Keratinocyte (primary cell): ENCODE measurements around the gene LAMA2. TPM values are rescaled to one million over a fixed set of nuclear protein-coding genes. Genes with fewer than 3 reads are reported as not detected.

Experiments
- DNase-seq: peaks from one replicate; pipeline ENCODE4 v3.0.0-alpha.2; 2011; ENCODE audit warnings: low read depth, missing footprints, low spot score
- FAIRE-seq: peaks from 2 replicates; lab custom pipeline; 2011; peaks lifted over from hg19 to GRCh38; lab: Jason Lieb, UNC
- H2AFZ ChIP-seq: 2 replicates; pipeline ENCODE4 v1.6.0; 2012; ENCODE audit warnings: low read length, control low read depth, inconsistent platforms; ENCODE audit not compliant: control insufficient read depth
- H3K27ac ChIP-seq: 2 replicates; pipeline ENCODE4 v1.5.1; 2011; ENCODE audit warnings: low read length; ENCODE audit not compliant: control insufficient read depth, insufficient read depth
- H3K27me3 ChIP-seq: 3 replicates; pipeline ENCODE4 v1.6.0; 2011; ENCODE audit warnings: low read length; ENCODE audit not compliant: control insufficient read depth, insufficient read depth; ENCODE audit errors: extremely low read depth
- H3K36me3 ChIP-seq, 2 experiments: 2 replicates in 1 of 2; 3 replicates in 1 of 2; pipeline ENCODE4 v1.5.1; 2011; ENCODE audit warnings: low read length in 2 of 2, mild to moderate bottlenecking in 1 of 2; ENCODE audit not compliant: control insufficient read depth in 2 of 2, insufficient read depth in 2 of 2; ENCODE audit errors: extremely low read depth in 1 of 2
- H3K4me1 ChIP-seq: 3 replicates; pipeline ENCODE4 v1.5.1; 2011; ENCODE audit warnings: low read length; ENCODE audit not compliant: control insufficient read depth, insufficient read depth; ENCODE audit errors: extremely low read depth
- H3K4me2 ChIP-seq: 3 replicates; pipeline ENCODE4 v1.6.0; 2011; ENCODE audit warnings: low read depth, low read length; ENCODE audit not compliant: control insufficient read depth, insufficient read depth; ENCODE audit errors: extremely low read depth
- H3K4me3 ChIP-seq, 3 experiments: fragments of 200-600 bp in 1 of 3; sonication (generic) in 1 of 3; 2 replicates in 2 of 3; 3 replicates in 1 of 3; pipeline ENCODE4 v1.5.1; 2011 to 2016; ENCODE audit warnings: low read length in 3 of 3, mild to moderate bottlenecking in 3 of 3, control low read depth in 2 of 3, inconsistent platforms in 1 of 3, low read depth in 1 of 3, mixed read lengths in 1 of 3, mixed run types in 1 of 3, moderate library complexity in 1 of 3; ENCODE audit not compliant: control insufficient read depth in 2 of 3, insufficient read depth in 2 of 3; ENCODE audit errors: extremely low read depth in 1 of 3
- H3K79me2 ChIP-seq: 2 replicates; pipeline ENCODE4 v1.6.0; 2012; ENCODE audit warnings: low read length; ENCODE audit not compliant: control insufficient read depth, insufficient read depth
- H3K9ac ChIP-seq: 3 replicates; pipeline ENCODE4 v1.6.0; 2011; ENCODE audit warnings: low read length; ENCODE audit not compliant: control insufficient read depth, insufficient read depth; ENCODE audit errors: extremely low read depth
- H3K9me1 ChIP-seq: 3 replicates; pipeline ENCODE4 v1.6.0; 2011; ENCODE audit warnings: low read length; ENCODE audit not compliant: control insufficient read depth, insufficient read depth; ENCODE audit errors: extremely low read depth
- H3K9me3 ChIP-seq: 2 replicates; pipeline ENCODE4 v1.5.1; 2012; ENCODE audit warnings: low read depth, low read length; ENCODE audit not compliant: control insufficient read depth
- H4K20me1 ChIP-seq: 3 replicates; pipeline ENCODE4 v1.6.0; 2011; ENCODE audit warnings: low read length; ENCODE audit not compliant: control insufficient read depth, insufficient read depth; ENCODE audit errors: extremely low read depth
- EZH2 ChIP-seq: IDR thresholded peaks from one replicate; pipeline ENCODE4 v1.6.1; 2012; ENCODE audit warnings: inconsistent platforms, mild to moderate bottlenecking, low read length, moderate library complexity
- dilution Hi-C: fragments of 300-500 bp; cut with MboI; formaldehyde crosslinking; loops from one replicate; pipeline ENCODE4 v1.7.0; 2020; ENCODE audit warnings: low sequenced_read_pairs; ENCODE audit not compliant: extremely low pct_ligation_motif_present
- polyA plus RNA-seq, 5 experiments: library from polyadenylated mRNA; depleted of rRNA in 3 of 5; stranded (reverse) in 3 of 5; stranded (forward) in 1 of 5; unstranded in 1 of 5; fragments of >200 nt; gene quantifications; 1 replicate in 1 of 5; 2 replicates in 3 of 5; 3 replicates in 1 of 5; pipeline versions ENCODE4 v1.2.1 to v1.2.3, GENCODE V29; 2011 to 2012; ENCODE audit warnings: missing spikeins in 2 of 5, low read depth in 1 of 5, low replicate concordance in 1 of 5
- TF ChIP-seq, protein P1 (sequence below), 3 experiments: IDR thresholded peaks in 1 of 3; conservative IDR thresholded peaks in 1 of 3; optimal IDR thresholded peaks in 1 of 3; 2 replicates in 2 of 3; 3 replicates in 1 of 3; pipeline versions ENCODE3 to v1.5.1; 2011; ENCODE audit warnings: low read length in 3 of 3, mild to moderate bottlenecking in 3 of 3, moderate library complexity in 2 of 3, control low read depth in 1 of 3, inconsistent platforms in 1 of 3; ENCODE audit not compliant: insufficient read depth in 2 of 3; ENCODE audit errors: extremely low read depth in 1 of 3

LAMA2 gene
- polyA plus RNA-seq, 1 donor (not counting 4 experiments of a cell fraction or from before 2014, with no cell fraction given): 1.4 TPM

DNA sequence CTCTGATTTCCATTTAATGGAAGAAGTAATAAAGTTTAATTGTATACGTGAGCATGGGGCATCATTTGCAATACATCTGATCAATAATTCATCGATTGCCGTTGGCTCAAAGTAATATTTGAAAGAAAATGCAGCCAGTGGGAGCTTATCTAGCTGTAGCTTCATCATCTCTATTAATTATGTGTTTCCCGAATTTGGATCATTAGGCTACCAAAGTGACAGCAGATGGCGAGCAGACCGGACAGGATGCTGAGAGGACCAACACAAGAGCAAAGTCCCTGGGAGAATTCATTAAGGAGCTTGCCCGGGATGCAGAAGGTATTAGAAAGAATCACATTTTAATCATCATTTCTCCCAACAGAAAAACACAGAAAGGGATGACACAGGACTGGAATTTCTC lies 500.0 kb downstream of the LAMA2 start:
- H2AFZ ChIP-seq: no peak overlapping the region
- H3K4me2 ChIP-seq: no peak overlapping the region
- TF ChIP-seq, protein P1, sequence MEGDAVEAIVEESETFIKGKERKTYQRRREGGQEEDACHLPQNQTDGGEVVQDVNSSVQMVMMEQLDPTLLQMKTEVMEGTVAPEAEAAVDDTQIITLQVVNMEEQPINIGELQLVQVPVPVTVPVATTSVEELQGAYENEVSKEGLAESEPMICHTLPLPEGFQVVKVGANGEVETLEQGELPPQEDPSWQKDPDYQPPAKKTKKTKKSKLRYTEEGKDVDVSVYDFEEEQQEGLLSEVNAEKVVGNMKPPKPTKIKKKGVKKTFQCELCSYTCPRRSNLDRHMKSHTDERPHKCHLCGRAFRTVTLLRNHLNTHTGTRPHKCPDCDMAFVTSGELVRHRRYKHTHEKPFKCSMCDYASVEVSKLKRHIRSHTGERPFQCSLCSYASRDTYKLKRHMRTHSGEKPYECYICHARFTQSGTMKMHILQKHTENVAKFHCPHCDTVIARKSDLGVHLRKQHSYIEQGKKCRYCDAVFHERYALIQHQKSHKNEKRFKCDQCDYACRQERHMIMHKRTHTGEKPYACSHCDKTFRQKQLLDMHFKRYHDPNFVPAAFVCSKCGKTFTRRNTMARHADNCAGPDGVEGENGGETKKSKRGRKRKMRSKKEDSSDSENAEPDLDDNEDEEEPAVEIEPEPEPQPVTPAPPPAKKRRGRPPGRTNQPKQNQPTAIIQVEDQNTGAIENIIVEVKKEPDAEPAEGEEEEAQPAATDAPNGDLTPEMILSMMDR (optimal IDR thresholded peaks at IDR 0.05 in 1 of 3, IDR thresholded peaks at IDR 0.05 in 1 of 3, conservative IDR thresholded peaks at IDR 0.05 in 1 of 3; ENCODE audit: extremely low read depth in 1 of 3, insufficient read depth in 2 of 3, low read length in 3 of 3): no peak
- TF ChIP-seq EZH2: no peak
- no peaks in the 10 kb centered on the region for H3K4me1 ChIP-seq
- no peaks in the 10 kb centered on the region for H3K9me1 ChIP-seq
- no peak overlapping the region for H3K27ac ChIP-seq
- H4K20me1 ChIP-seq: no peaks in the 10 kb centered on the region
- H3K79me2 ChIP-seq: no peaks in the 10 kb centered on the region
- no peaks in the 10 kb centered on the region for H3K9me3 ChIP-seq
- FAIRE-seq: no peak
- no peak for DNase-seq
- H3K4me3 ChIP-seq: no peak overlapping the region
- dilution Hi-C loops: no loop called here
- H3K36me3 ChIP-seq: no peaks in the 10 kb centered on the region
- no peak overlapping the region for H3K9ac ChIP-seq
- H3K27me3 ChIP-seq: no peaks in the 10 kb centered on the region

DNA sequence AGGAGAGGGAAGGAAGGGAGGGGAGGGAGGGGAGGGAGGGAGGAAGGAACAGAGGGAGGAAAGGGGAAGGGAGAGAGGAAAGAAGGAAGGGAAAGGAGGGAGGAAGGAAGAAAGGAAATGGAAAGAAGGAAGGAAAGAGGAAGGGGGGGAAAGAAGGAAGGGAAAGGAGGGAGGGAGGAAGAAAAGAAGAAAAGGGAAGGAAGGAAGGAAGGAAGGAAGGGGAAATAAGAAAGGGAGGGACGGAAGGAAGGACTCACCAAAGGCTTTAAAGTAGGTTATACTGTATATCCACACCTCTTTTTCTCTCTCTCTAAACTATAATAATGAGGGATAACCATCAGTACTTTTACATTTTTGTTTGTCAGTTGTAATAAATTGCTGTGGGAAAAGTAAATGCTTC lies 502.2 kb downstream of the LAMA2 start:
- no peaks in the 10 kb centered on the region for H4K20me1 ChIP-seq
- no peak overlapping the region for H3K4me3 ChIP-seq
- H3K4me1 ChIP-seq: no peaks in the 10 kb centered on the region
- H3K27me3 ChIP-seq: no peaks in the 10 kb centered on the region
- DNase-seq: no peak
- no peak overlapping the region for H3K9ac ChIP-seq
- no peak for FAIRE-seq
- no peak overlapping the region for H2AFZ ChIP-seq
- H3K27ac ChIP-seq: no peak overlapping the region
- no peaks in the 10 kb centered on the region for H3K79me2 ChIP-seq
- H3K9me3 ChIP-seq: no peaks in the 10 kb centered on the region
- H3K36me3 ChIP-seq: no peaks in the 10 kb centered on the region
- TF ChIP-seq EZH2: no peak
- TF ChIP-seq, protein P1 (optimal IDR thresholded peaks at IDR 0.05 in 1 of 3, IDR thresholded peaks at IDR 0.05 in 1 of 3, conservative IDR thresholded peaks at IDR 0.05 in 1 of 3; ENCODE audit: extremely low read depth in 1 of 3, insufficient read depth in 2 of 3, low read length in 3 of 3): no peak
- dilution Hi-C loops: no loop called here
- H3K9me1 ChIP-seq: no peaks in the 10 kb centered on the region
- no peak overlapping the region for H3K4me2 ChIP-seq
